ENCODE measurements around the gene AGBL1.
"Not testable (repeated sequence)": the region's sequence is repeated elsewhere in the genome, so short reads cannot be mapped to it uniquely, and the experiment has no call there.

The AGBL1 gene

DNA sequence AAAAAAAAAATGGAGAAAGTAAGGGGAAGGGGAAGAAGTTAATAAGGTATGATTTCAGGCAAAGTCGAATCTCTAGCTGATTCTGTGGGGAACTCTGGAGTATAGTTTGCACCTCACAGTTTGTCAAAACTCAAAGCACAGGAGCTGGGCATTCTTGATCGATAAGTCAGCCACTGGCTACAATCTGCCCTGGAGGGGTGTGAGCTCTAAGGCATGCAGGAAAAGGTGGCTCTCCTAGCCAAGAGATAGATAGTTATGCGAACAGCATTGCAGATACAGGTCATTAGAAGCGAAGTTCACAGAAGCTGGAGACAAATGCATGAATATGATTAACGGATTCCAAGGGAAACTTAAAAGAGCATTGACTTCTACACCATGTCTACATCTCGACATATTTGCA lies 952.6 kb downstream of the AGBL1 start:
- DNase-seq, result no peak

DNA sequence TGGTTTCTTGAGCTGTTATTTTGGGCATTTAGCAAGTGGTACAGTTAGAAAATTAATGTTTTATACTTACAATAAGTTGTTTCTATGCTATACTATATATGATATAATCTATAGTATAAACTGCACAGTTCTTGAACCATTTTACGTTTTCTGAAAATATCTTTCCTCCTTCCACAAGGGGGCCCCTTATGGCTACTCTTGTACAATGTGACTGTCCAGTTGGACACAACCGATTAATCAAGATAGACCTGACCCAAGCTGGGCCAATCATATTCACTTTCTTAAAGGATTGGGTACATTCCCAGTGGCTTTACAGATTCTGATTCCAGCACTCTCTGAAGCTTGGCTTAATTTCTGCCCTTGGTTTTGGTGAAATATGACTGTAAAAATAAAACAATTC lies 953.4 kb downstream of the AGBL1 start:
- DNase-seq, result no peak

DNA sequence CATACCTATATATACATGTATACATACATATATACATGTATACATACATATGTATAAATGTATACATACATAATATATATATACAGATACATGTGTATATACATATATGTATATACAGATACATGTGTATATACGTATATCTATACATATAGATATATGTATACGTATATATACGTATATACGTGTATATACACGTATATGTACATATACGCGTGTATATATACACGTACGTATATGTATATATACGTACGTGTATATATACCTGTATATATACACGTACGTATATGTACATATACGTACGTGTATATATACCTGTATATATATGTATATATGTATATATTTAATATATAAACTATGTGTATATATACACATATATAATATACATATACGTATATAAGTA lies 955.2 kb downstream of the AGBL1 start:
- no peak for DNase-seq

DNA sequence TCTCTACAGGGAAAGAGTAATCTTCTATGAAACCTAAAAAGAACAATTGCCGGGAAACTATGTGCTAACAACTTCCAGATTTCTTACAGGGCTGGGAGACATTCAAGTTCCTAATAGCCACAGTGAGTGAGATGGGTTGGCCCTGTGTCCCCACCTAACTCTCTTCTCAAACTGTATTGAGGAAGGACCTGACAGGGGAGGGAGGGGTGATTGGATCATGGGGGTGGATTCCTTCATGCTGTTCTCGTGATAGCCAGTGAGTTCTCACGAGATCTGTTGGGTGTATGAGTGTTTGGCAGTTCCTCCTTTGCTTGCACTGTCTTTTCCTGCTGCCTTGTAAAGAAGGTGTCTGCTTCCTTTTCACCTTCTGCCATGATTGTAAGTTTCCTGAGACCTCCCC lies 958.7 kb downstream of the AGBL1 start:
- no peak for DNase-seq

DNA sequence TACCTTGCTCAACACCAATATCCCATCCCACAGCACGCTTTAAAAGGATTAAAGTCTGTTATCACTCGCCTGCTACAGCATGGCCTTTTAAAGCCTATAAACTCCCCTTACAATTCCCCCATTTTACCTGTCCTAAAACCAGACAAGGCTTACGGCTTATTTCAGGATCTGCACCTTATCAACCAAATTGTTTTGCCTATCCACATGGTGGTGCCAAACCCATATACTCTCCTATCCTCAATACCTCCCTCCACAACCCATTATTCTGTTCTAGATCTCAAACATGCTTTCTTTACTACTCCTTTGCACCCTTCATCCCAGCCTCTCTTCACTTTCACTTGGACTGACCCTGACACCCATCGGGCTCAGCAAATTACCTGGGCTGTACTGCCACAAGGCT lies 962.9 kb downstream of the AGBL1 start:
- not testable (repeated sequence) for DNase-seq

DNA sequence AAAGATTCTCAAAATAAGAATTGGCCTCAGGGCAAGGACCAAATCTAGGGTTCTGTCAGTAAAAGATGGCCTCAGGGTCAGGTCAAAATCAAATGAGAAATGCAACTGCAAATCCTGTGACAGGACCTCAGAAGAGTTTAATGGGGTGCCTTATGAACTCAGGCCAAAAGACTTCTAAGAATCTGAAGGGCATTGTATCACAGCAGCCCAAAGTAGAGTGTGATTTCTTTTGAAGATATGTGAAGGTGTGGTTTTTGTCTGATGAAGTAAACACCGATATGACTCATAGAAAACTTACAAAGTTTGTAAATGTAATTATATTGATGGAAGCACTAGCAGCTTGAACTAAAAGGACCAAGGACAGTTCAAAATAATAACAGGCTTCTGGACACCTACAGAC lies 966.1 kb downstream of the AGBL1 start:
- no peak for DNase-seq

DNA sequence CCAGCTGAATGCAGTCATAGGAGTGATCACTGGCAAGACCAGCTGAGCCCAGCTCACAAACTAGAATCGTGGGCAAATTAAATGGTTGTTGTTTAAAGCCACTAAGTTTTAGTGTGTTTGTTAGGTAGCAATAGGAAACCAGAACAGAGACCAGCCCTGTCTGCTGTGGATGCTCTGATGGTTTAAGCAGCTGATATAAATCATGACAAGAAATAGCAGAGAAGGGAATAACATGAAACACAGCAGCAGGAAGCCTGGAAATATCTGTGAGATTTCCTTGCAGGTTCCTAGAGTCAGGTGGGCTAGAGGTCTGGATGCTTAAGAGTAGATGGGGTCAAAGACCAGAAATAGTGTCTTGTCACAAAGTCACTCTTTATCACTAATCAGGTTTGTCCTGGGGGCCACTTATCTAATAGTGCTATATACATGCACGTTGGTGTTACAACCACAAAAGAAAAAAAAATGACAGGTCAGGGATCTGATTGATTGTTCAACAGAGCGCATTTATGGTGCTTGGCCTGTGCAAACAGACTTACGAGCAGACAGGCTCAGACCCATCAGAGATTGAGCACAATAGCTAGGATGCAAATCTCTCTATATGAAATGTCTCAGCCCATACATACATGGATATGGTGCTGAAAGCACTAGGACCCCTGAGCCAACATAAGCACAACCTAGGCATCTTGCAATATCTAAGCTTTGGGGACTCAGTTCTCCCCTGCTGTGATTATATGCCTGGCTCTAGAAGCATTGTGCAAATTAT lies 967.7 kb downstream of the AGBL1 start:
- DNase-seq, result no peak
